AG10803 (cell line): Measurements from ENCODE around the gene MYMK.
A peak's percentile ranks its signal among the peaks of the same experiment; 100 is the strongest.

Source experiments
- DNase-seq: peaks from one replicate; pipeline ENCODE4 v3.0.0; 2010; ENCODE audit warnings: low read depth
- H3K4me3 ChIP-seq: 2 replicates; pipeline ENCODE4 v1.5.1; 2011; ENCODE audit warnings: mild to moderate bottlenecking, low read length, control low read depth
- CTCF ChIP-seq: conservative IDR thresholded peaks from 2 replicates; pipeline ENCODE4 v1.5.1; 2011; ENCODE audit warnings: mild to moderate bottlenecking, low read length, control low read depth, inconsistent platforms

Gene MYMK

DNA sequence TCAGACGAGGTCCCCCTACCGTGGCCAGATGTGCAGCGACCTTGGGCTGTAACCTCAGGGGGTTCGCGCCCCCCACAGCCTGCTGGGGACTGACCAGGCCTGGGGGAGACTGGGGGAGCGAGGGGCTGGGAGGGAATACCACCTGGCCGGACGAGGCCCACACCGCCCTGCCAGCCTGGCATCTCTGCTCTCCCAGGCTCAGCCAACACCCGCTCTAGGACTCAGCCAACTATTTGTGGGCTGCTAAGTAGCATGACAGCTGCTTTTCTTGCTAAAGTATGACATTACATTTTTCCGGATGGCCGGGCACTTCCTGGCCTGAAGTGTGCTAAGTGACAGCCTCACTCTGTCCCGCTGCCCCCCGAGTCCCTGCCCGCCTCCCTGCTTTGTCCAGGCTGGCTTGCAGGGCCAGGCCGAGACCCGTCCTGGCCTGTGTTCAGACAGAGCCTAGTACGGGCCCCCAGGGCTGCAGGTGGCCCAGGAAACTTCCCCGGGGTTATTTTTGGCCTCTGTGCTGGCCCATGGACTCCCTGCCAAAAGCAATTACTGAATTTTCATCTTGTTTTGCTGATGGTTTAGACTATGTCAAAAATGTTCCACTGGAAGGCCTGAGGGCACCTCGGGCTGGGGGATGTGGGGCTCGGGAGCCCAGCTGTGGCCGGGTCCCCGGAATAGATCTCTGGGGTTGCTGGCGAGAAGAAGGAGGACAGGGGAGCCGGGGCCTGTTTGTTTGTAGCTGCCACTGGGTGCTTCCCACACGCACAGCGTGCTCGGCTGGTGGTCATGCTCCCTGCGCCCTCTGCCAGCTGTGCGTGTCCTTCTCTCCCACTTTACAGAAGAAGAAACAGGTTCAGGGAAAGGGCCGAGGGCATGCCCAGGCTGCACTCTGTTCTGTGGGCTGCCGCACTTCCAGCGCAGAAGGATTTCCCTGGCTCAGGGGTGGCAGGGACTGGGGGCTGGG lies 32.4 kb downstream of the MYMK start:
- no peak overlapping the region for H3K4me3 ChIP-seq
- no peak for TF ChIP-seq CTCF
- peak; percentile 43 for DNase-seq

DNA sequence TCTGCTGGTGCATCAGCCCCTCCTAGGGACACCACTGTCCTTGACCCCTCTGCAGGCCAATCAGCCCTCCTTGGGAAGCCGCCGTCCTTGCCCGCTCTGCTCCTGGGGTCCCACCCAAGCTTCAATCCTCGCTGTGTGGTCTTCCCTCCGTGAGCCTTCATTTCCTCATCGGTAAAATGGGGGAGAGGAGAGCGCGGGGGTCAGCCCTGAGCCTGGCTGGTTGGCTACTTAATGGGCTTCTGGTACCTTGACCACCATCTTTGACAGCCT lies 33.2 kb downstream of the MYMK start:
- H3K4me3 ChIP-seq = no peak overlapping the region
- TF ChIP-seq CTCF = no peak
- no peak for DNase-seq

DNA sequence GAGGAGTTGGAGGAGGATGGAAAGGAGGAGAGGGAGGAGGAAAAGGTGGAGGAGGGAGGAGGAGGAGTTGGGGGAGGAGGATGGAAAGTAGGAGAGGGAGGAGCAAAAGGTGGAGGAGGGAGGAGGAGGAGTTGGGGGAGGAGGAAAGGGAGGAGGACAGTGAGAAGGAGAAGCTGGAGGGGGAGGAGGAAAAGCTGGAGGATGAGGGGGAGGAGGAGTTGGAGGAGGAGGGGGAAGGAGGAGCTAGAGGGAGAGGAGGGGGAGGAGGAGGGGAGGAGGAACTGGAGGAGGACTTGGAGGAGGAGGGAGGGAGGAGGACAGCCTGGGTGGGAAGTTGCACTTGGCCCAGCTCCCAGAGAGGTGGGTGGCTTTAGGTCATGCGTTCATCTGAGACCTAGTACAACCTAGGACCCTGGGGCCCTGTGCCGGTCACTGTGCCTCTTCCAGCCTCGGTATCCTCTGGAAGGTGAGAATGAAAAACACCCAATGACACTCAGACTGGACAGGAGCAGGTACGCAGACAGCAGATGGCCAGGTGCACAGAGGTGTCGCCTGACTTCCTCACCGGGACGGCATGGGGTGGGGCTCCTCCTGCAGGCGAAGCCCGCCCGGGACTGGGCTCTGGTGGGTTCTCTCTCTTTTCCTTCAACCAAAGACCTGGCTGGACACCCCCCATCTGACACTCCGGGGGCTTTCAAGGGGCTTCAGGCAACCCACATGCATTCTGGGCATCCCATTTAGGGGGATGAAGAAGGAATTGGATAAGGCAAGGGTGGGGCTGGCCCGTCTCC lies 33.7 kb downstream of the MYMK start:
- H3K4me3 ChIP-seq = no peak overlapping the region
- DNase-seq = no peak
- no peak for TF ChIP-seq CTCF

DNA sequence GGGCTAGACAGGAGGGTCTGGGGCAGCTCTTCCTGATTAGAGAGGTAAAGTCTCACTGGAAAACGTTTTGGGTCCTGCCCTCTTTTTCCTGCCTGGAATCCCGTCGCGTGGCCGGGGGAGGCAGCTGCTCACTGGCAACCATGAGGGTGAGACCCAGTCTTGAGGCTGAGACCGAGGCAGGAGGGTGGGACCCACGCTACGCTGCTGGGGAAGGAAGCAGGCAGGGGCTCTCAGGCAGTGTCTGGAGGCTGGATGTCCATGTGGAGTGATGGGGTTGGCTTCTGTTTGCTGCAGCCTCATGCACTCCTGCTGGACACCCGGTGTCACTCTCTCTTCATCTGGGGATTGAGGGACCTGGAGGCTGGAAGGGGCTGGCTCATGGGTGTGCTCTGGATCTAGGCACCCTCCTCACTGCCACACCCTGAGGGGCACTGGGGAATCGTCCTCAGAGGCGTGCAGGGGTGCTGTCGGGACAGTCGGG lies 34.5 kb downstream of the MYMK start:
- no peak for DNase-seq
- H3K4me3 ChIP-seq = no peak overlapping the region
- TF ChIP-seq CTCF = no peak

DNA sequence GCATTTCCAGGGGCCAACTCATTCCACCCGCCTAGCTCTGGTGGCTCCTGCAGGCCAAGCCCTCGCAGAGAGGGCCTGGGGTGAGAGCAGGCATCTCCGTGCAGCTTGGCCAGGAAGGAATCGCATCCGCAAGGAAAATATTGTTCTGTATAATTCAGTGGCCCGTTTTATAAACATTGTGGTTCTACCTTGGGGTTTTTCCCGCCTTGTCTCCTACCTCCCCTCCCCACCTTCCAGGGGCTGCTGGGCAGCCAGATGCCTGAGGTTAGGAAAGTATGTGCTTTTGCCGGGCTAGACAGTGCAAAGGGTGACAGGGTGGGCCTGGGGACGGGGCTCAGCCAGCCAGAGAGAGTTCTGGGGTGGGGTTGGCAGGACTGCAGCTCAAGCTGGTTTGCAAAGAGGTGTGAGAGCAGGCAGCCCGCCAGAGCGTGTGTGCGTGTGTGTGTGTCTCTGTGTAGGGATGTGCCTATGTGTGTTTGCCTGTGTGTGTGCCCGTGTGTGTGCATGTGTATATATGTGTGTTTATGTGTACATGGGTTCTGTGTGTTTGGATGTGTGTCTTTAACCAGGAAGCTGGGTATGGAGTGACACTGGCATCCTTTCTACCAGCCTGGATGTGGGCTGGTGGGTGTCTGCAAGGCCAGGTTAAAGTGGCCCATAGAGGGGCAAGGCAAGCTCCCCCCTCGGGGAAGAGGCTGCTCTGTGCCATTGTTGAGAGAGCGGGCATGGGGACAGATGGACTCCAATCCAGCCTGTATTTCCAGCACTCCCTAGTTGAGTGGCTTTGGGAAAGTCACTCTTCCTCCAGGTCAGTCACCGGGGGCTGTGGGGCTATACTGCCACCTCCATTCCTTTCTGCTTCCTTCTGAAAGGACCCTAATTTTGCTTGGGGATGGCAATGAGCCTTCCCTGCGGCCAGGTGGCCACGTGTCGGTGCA lies 35.2 kb downstream of the MYMK start:
- no peak overlapping the region for H3K4me3 ChIP-seq
- no peak for DNase-seq

More for the DNA sequence above, 35.2 kb downstream of the MYMK start:
- no peak for TF ChIP-seq CTCF
